Endodermal cell (in vitro differentiated cells): Measurements from ENCODE around the gene MASP1. TPM values are rescaled to one million over a fixed set of nuclear protein-coding genes. Genes with fewer than 3 reads are reported as not detected.
A peak's percentile ranks its signal among the peaks of the same experiment; 100 is the strongest.

Source experiments
- DNase-seq: peaks from one replicate; pipeline ENCODE4 v3.0.0-alpha.2; 2017
- H3K27ac ChIP-seq: 2 replicates; pipeline ENCODE4 v1.5.1; 2013; ENCODE audit warnings: mild to moderate bottlenecking, low read depth, low read length, moderate library complexity
- H3K27me3 ChIP-seq: 2 replicates; pipeline ENCODE4 v1.6.1; 2013; ENCODE audit warnings: mild to moderate bottlenecking, low read length, moderate library complexity; ENCODE audit not compliant: insufficient read depth, control insufficient read depth, poor library complexity, severe bottlenecking
- H3K36me3 ChIP-seq: 2 replicates; pipeline ENCODE4 v1.7.0; 2013; ENCODE audit warnings: mild to moderate bottlenecking, low read length, moderate library complexity; ENCODE audit not compliant: control insufficient read depth, insufficient read depth
- H3K4me1 ChIP-seq: one replicate; pipeline ENCODE4 v1.7.0; 2013; ENCODE audit warnings: low read length; ENCODE audit not compliant: control insufficient read depth, insufficient read depth
- H3K4me3 ChIP-seq: 2 replicates; pipeline ENCODE4 v1.5.1; 2013; ENCODE audit warnings: mild to moderate bottlenecking, low read length, moderate library complexity
- H3K9ac ChIP-seq: 2 replicates; pipeline ENCODE4 v1.6.1; 2013; ENCODE audit warnings: mild to moderate bottlenecking, low read length, moderate library complexity; ENCODE audit not compliant: poor library complexity, severe bottlenecking; ENCODE audit errors: extremely low read depth
- H3K9me3 ChIP-seq: 2 replicates; pipeline ENCODE4 v1.6.1; 2013; ENCODE audit warnings: mild to moderate bottlenecking, low read length, moderate library complexity; ENCODE audit not compliant: control insufficient read depth
- H3K27ac Mint-ChIP-seq: 2 replicates; pipeline ENCODE4 v1.8.0; 2020; ENCODE audit warnings: mixed read lengths
- H3K27me3 Mint-ChIP-seq: 2 replicates; pipeline ENCODE4 v1.8.0; 2021; ENCODE audit warnings: mild to moderate bottlenecking, mixed read lengths; ENCODE audit not compliant: insufficient read depth
- H3K36me3 Mint-ChIP-seq: 2 replicates; pipeline ENCODE4 v1.8.0; 2020; ENCODE audit warnings: low read depth, mixed read lengths
- H3K4me1 Mint-ChIP-seq: 2 replicates; pipeline ENCODE4 v1.8.0; 2020; ENCODE audit warnings: mixed read lengths
- H3K4me3 Mint-ChIP-seq: 2 replicates; pipeline ENCODE4 v1.8.0; 2020; ENCODE audit warnings: mild to moderate bottlenecking, moderate library complexity, mixed read lengths
- H3K9me3 Mint-ChIP-seq: 2 replicates; pipeline ENCODE4 v1.8.0; 2020; ENCODE audit warnings: mild to moderate bottlenecking, mixed read lengths
- CTCF ChIP-seq: fragments of 200-600 bp; sonication (generic); conservative IDR thresholded peaks from 2 replicates; pipeline ENCODE4 v1.5.0; 2021; ENCODE audit warnings: antibody characterized with exemption, mild to moderate bottlenecking
- WGBS, 2 experiments: methylation state at CpG; one replicate each; pipeline versions ENCODE4 v1.1.5 to v1.1.7; 2013; ENCODE audit warnings: missing lambda C conversion rate in 2 of 2, mixed read lengths in 1 of 2; ENCODE audit not compliant: insufficient coverage in 1 of 2, insufficient read length in 1 of 2; 5-methylcytosine and 5-hydroxymethylcytosine counted together
- total RNA-seq, 2 donors: library from RNA; stranded (reverse); fragmentation: NEBNext Ultra II Directional in 1 of 2; extraction: Animal tissue kit (Norgen Biotek cat#: 25700) in 1 of 2; gene quantifications; 2 replicates in 1 of 2; 3 replicates in 1 of 2; pipeline ENCODE4 v1.2.1, GENCODE V29; 2021

MASP1 gene
- total RNA-seq, 2 donors from 2014 or later = 0.09 to 0.57 TPM

GRCh38 chr3:187264021-187264420 lies 27.5 kb downstream of the MASP1 start:
- Mint-ChIP-seq H3K4me1 (peaks cover 19% of the 10 kb centered on the region), H3K27ac (peak overlapping the region; percentile 4), H3K27me3 (no peaks in the 10 kb centered on the region), H3K9me3 (peaks cover 10% of the 10 kb centered on the region), H3K36me3 (no peaks in the 10 kb centered on the region), H3K4me3 (no peak overlapping the region)
- H3K27ac ChIP-seq = peak overlapping the region; percentile 22
- no peaks in the 10 kb centered on the region for H3K27me3 ChIP-seq
- H3K9ac ChIP-seq = no peak overlapping the region
- no peaks in the 10 kb centered on the region for H3K36me3 ChIP-seq
- DNase-seq = no peak
- WGBS, 2 experiments = 55 to 61% methylated on average over 4 of the region's 4 CpGs
- peaks cover 7% of the 10 kb centered on the region for H3K9me3 ChIP-seq
- no peak for TF ChIP-seq CTCF
- peaks cover 6% of the 10 kb centered on the region for H3K4me1 ChIP-seq
- no peak overlapping the region for H3K4me3 ChIP-seq

- Histone ChIP-seq H3K4me3 (no peak overlapping the region), H3K9me3 (peaks cover 6% of the 10 kb centered on the region), H3K27ac (no peak overlapping the region), H3K36me3 (no peaks in the 10 kb centered on the region), H3K9ac (no peak overlapping the region), H3K4me1 (peaks cover 6% of the 10 kb centered on the region), H3K27me3 (no peaks in the 10 kb centered on the region)
- Mint-ChIP-seq H3K27ac (peak overlapping the region; percentile 57), H3K4me3 (no peak overlapping the region), H3K36me3 (no peaks in the 10 kb centered on the region), H3K4me1 (peaks cover 19% of the 10 kb centered on the region), H3K9me3 (peaks cover 5% of the 10 kb centered on the region), H3K27me3 (no peaks in the 10 kb centered on the region)
- DNase-seq = no peak
- no peak for TF ChIP-seq CTCF
Measured at GRCh38 chr3:187263270-187263669, 28.3 kb downstream of the MASP1 start.

- H3K4me3 Mint-ChIP-seq = no peak overlapping the region
- 84 to 94% methylated on average over 4 to 6 of the region's 6 CpGs for WGBS, 2 experiments
- peaks cover 19% of the 10 kb centered on the region for H3K4me1 Mint-ChIP-seq
- H3K27ac ChIP-seq = no peak overlapping the region
- H3K36me3 Mint-ChIP-seq = no peaks in the 10 kb centered on the region
- H3K27ac Mint-ChIP-seq = no peak overlapping the region
- no peak for TF ChIP-seq CTCF
- H3K4me1 ChIP-seq = peaks cover 6% of the 10 kb centered on the region
- H3K36me3 ChIP-seq = no peaks in the 10 kb centered on the region
- H3K9me3 ChIP-seq = peaks cover 6% of the 10 kb centered on the region
- peaks cover 4% of the 10 kb centered on the region for H3K9me3 Mint-ChIP-seq
- H3K4me3 ChIP-seq = no peak overlapping the region
- no peaks in the 10 kb centered on the region for H3K27me3 ChIP-seq
- H3K27me3 Mint-ChIP-seq = no peaks in the 10 kb centered on the region
- no peak for DNase-seq
- H3K9ac ChIP-seq = no peak overlapping the region
Measured at GRCh38 chr3:187262360-187262759, 29.2 kb downstream of the MASP1 start.
